ENCODE data around the gene DEPDC1B. TPM values are rescaled to one million over a fixed set of nuclear protein-coding genes. Genes with fewer than 3 reads are reported as not detected.
A peak's percentile ranks its signal among the peaks of the same experiment; 100 is the strongest.
"Not testable (repeated sequence)": the region's sequence is repeated elsewhere in the genome, so short reads cannot be mapped to it uniquely, and the experiment has no call there.

The DEPDC1B gene, protein sequence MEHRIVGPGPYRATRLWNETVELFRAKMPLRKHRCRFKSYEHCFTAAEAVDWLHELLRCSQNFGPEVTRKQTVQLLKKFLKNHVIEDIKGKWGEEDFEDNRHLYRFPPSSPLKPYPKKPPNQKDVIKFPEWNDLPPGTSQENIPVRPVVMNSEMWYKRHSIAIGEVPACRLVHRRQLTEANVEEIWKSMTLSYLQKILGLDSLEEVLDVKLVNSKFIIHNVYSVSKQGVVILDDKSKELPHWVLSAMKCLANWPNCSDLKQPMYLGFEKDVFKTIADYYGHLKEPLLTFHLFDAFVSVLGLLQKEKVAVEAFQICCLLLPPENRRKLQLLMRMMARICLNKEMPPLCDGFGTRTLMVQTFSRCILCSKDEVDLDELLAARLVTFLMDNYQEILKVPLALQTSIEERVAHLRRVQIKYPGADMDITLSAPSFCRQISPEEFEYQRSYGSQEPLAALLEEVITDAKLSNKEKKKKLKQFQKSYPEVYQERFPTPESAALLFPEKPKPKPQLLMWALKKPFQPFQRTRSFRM
- polyA plus RNA-seq (2012; ENCODE audit: missing spikeins) = 18.9 TPM

DNA sequence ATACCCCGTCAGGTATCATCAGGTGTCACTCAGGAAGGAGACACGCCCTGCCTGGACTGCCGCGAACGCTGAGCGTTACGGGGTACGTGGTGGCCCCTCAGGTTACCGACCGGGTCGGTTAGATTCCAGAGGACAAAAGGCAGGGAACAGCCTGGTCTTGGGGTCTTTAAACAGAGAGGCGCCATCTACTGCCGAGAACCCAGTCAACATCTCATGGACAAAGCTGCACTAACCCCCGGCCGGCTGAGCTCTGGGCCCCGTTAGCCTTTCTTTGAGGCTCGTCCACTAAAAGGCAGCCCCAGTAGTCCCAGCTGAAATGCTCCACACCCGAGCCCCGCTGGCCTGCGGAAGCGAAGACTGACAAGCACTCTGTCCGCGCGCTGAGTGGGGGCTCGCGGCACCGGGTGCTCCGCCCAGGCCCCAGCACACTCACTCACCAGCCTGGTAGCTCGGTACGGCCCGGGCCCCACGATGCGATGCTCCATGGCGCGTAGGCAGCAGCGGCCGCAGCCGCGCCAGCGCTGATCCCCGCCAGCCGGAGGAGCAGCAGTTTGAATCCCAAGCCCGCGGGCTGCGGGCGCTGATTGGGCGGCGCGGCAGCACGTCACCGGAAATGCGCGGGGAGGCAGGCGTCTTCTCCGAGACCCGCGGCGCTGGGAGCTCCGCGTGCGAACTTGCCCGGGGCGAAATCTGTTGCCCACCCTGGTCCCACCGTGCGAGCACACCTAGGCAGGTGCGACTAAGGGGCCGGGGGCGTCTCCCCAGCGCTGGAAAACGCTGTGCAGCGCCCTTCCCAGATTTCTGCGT lies at the start of gene DEPDC1B:
TSS of gene DEPDC1B (minus strand) at position 558 of the 807 bp plus-strand sequence. CDS start at position 485, 73 bp downstream.
- DNase-seq (ENCODE audit: insufficient read length) (peak; percentile 70), FAIRE-seq (peak; percentile 89)
- TF ChIP-seq POLR2A (IDR thresholded peaks at IDR 0.05; ENCODE audit: low read depth, low read length) = peak; percentile 80; the same call in 1 of the 2 replicates
- TF ChIP-seq TAF1 (IDR thresholded peaks at IDR 0.05; ENCODE audit: borderline replicate concordance, low read depth, low read length) = no peak; the same call in 1 of the 2 replicates
- peak; percentile 79 for TF ChIP-seq POLR2AphosphoS5 (IDR thresholded peaks at IDR 0.05; ENCODE audit: low read depth, low read length)

DNA sequence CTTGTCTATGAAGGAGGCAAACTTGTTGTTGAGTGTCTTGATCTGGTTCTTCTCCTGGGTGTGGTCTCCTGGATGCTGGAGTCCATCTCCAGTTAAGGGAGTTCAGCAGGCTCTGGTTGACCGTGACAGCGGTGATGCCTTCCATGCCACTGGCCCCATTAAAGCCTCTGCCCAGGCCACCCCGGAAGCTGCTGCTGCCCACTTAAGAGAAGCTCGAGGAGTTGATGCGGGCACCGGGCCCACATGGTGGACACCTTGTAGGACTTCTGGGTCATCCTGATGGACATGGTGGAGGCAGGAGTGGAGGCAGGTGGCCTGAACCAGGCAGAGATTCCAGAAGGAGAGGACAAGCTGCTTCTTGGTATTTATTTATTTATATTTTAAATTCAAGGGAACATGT lies 44.7 kb upstream of the DEPDC1B start:
- DNase-seq (ENCODE audit: insufficient read length) (no peak), FAIRE-seq (no peak)
- TF ChIP-seq POLR2A (IDR thresholded peaks at IDR 0.05; ENCODE audit: low read depth, low read length) (no peak), TAF1 (IDR thresholded peaks at IDR 0.05; ENCODE audit: borderline replicate concordance, low read depth, low read length) (no peak), POLR2AphosphoS5 (IDR thresholded peaks at IDR 0.05; ENCODE audit: low read depth, low read length) (no peak)

DNA sequence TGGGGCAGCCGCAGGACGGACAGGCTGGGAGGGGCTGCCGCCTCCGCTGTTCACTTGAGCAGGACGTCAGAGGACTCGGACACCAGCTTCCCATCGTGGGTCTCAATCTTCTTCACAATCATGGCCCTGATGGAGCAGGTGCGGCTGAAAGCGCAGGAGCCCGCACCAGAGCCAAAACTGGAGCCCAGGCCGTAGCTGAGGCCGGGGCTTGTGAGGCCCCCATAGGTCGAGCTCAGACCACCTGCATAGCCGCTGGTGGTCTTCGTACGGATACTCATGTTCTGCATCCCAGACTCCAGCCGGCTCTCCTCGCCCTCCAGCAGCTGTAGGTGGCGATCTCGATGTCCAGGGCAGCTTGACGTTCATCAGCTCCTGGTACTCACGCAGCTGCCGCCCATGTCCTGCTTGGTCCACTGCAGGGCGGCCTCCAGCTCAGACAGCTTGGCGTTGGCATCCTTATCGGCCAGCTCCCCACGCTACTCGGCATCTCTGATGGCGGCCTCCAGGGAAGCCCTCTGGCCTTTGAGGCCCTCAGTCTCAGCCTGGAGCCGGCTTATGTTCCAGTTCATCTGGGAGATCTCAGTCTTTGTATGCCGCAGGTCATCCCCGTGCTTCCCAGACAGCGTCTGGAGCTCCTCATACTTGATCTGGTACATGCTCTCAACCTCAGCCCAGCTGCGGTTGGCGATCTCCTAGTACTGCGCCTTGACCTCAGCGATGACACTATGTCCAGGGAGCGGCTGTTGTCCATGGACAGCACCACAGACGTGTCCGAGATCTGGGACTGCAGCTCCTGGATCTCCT lies 43.7 kb upstream of the DEPDC1B start:
- FAIRE-seq = no peak
- DNase-seq (ENCODE audit: insufficient read length) = no peak
- TF ChIP-seq POLR2AphosphoS5 (IDR thresholded peaks at IDR 0.05; ENCODE audit: low read depth, low read length) = no peak
- TF ChIP-seq TAF1 (IDR thresholded peaks at IDR 0.05; ENCODE audit: borderline replicate concordance, low read depth, low read length) = no peak
- TF ChIP-seq POLR2A (IDR thresholded peaks at IDR 0.05; ENCODE audit: low read depth, low read length) = no peak

DNA sequence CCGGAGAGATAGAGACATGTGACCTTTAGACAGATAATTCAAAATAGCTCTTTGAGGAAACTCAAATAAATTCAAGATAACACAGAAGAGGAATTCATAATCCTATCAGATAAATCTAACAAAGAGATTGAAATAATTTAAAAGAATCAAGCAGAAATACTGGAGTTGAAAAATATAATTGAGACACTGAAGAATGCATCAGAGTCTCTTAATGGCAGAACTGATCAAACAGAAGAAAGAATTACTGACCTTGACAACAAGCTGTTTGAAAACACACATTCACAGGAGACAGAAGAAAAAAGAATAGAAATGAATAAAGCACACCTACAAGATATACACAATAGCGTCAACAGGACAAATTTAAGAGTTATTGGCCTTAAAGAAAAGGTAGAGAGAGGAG lies 40.4 kb upstream of the DEPDC1B start:
- DNase-seq (ENCODE audit: insufficient read length) (no peak), FAIRE-seq (no peak)
- no peak for TF ChIP-seq TAF1 (IDR thresholded peaks at IDR 0.05; ENCODE audit: borderline replicate concordance, low read depth, low read length)
- TF ChIP-seq POLR2AphosphoS5 (IDR thresholded peaks at IDR 0.05; ENCODE audit: low read depth, low read length) = no peak
- no peak for TF ChIP-seq POLR2A (IDR thresholded peaks at IDR 0.05; ENCODE audit: low read depth, low read length)

DNA sequence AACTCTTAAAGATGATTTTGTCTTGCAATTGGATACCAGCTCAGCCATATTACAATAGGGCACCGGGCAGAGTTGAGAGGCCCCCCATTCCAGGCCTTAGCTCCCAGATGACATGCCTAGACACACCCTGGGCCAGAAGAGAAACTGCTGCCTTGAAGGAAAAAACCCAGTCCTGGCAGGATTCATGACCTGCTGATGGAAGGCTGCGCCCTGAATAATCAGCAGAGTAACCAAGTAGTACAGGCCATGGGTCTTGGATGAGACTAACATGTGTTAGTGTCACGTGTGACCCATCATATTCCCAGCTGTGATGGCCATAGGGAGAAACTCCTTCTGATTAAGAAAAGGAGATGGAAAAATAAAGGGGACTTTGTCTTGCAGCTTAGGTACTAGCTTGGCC lies 39.0 kb upstream of the DEPDC1B start:
- DNase-seq (ENCODE audit: insufficient read length) (no peak), FAIRE-seq (no peak)
- no peak for TF ChIP-seq POLR2AphosphoS5 (IDR thresholded peaks at IDR 0.05; ENCODE audit: low read depth, low read length)
- no peak for TF ChIP-seq TAF1 (IDR thresholded peaks at IDR 0.05; ENCODE audit: borderline replicate concordance, low read depth, low read length)
- no peak for TF ChIP-seq POLR2A (IDR thresholded peaks at IDR 0.05; ENCODE audit: low read depth, low read length)

DNA sequence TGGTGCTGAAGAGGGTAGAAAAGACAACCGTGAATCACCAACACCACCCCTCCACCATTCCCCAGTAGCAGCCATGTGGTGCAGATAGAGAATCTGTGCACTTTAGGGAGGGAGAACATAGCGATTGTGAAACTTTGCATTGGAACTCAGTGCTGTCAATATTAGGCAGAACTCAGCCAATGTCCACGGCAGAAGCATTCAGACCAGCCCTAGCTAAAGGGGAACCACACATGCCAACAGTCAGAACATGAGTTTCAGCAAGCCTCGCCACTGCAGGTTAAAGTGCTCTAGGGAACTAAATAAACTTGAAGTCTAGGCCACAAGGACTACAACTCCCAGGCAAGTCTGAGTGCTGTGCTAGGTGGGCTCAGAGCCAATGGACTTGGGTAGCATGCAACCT lies 38.5 kb upstream of the DEPDC1B start:
- FAIRE-seq = no peak
- TF ChIP-seq TAF1 (IDR thresholded peaks at IDR 0.05; ENCODE audit: borderline replicate concordance, low read depth, low read length) (no peak), POLR2AphosphoS5 (IDR thresholded peaks at IDR 0.05; ENCODE audit: low read depth, low read length) (no peak), POLR2A (IDR thresholded peaks at IDR 0.05; ENCODE audit: low read depth, low read length) (no peak)
- no peak for DNase-seq (ENCODE audit: insufficient read length)

DNA sequence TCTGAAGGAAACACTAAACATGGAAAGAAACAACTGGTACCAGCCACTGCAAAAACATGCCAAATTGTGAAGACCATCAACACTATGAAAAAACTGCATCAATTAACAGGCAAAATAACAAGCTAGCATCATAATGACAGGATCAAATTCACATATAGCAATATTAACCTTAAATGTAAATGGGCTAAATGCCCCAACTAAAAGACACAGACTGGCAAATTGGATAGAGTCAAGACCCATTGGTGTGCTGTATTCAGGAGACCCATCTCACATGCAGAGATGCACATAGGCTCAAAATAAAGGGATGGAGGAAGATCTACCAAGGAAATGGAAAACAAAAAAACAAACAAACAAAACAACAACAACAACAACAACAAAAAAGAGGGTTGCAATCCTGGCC lies 30.9 kb upstream of the DEPDC1B start:
- DNase-seq (ENCODE audit: insufficient read length); FAIRE-seq: not testable (repeated sequence)

DNA sequence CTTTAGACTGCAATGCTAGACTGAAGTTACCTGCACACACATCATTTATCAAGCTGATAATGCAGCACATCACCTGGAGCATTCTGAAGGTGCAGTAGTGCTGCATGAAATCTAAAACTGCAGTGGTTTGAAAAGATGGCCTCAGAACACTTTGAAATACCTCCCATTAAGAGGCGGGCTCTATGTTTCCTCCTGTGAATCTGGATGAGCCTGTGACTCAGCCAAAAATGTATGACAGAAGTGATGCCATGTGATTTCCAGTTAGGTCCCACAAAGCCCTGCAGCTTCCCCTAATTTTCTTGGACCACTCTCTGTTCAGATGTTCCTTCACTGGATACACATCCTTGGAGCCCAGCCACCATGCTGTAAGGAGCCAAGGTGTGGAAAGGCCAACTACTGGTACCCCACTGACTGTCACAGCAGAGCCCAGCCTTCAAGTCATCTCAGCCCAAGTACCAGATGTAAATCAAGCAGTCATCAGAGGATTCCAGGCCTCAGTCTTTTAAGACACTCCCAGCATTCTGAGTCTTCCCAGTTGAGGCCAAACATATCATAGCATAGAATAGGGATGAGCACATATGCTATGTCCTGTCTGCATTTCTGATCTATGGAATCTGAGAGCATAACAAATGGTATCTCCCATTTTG lies 27.2 kb upstream of the DEPDC1B start:
- no peak for DNase-seq (ENCODE audit: insufficient read length)
- no peak for FAIRE-seq
- TF ChIP-seq POLR2A (IDR thresholded peaks at IDR 0.05; ENCODE audit: low read depth, low read length) (no peak), TAF1 (IDR thresholded peaks at IDR 0.05; ENCODE audit: borderline replicate concordance, low read depth, low read length) (no peak), POLR2AphosphoS5 (IDR thresholded peaks at IDR 0.05; ENCODE audit: low read depth, low read length) (no peak)

DNA sequence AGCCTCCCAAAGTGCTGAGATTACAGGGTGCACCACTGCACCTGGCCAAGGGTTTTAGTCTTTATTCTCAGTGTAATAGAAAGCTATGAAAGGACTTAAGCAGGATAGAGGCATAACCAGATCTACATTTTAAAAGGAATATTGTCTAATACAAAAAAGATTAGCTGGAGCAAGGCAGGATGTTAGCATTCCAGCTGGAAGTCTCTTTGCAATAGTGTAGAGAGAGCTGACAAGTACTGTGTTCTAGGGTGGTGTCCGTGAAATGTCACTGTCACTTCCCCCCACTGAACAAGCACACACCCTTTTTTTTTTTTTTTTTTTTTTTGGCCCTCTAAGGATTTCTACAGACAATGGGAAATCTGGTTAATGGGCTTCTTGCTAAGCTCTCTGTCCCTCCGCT lies 24.2 kb upstream of the DEPDC1B start:
- FAIRE-seq = no peak
- no peak for DNase-seq (ENCODE audit: insufficient read length)
- TF ChIP-seq POLR2A (IDR thresholded peaks at IDR 0.05; ENCODE audit: low read depth, low read length) (no peak), TAF1 (IDR thresholded peaks at IDR 0.05; ENCODE audit: borderline replicate concordance, low read depth, low read length) (no peak), POLR2AphosphoS5 (IDR thresholded peaks at IDR 0.05; ENCODE audit: low read depth, low read length) (no peak)

DNA sequence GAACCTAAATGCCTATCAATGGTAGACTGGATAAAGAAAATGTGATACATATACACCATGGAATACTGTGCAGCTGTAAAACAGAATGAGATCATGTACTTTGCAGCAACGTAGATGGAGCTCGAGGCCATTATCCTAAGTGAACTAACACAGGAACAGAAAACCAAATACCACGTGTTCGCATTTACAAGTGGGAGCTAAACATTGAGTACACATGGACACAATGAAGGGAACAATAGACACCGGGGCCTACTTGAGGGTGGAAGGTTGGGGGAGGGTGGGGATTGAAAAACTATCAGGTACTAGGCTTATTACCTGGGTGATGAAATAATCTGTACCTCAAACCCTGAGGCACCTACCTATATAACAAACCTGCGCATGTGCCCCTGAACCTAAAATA lies 22.4 kb upstream of the DEPDC1B start:
- DNase-seq (ENCODE audit: insufficient read length) (no peak), FAIRE-seq (no peak)
- no peak for TF ChIP-seq POLR2A (IDR thresholded peaks at IDR 0.05; ENCODE audit: low read depth, low read length)
- TF ChIP-seq TAF1 (IDR thresholded peaks at IDR 0.05; ENCODE audit: borderline replicate concordance, low read depth, low read length) = no peak
- no peak for TF ChIP-seq POLR2AphosphoS5 (IDR thresholded peaks at IDR 0.05; ENCODE audit: low read depth, low read length)

All from GM12892 (cell line).